HEK293T (cell line): ENCODE results near the gene USP46.

Source experiments
- CTCF ChIA-PET: fragments of 350-600 bp; formaldehyde crosslinking; extraction: SDS; loops from one replicate; lab custom pipeline; 2021; ENCODE audit warnings: antibody characterized with exemption, inconsistent platforms; lab: Yijun Ruan, JAX
- POLR2A ChIA-PET: fragments of 350-600 bp; formaldehyde crosslinking; extraction: SDS; loops from one replicate; lab custom pipeline; 2020; ENCODE audit warnings: antibody characterized with exemption, inconsistent platforms; lab: Yijun Ruan, JAX
- DNase-seq: peaks from one replicate; pipeline ENCODE4 v3.0.0; 2012; ENCODE audit warnings: mixed read lengths; ENCODE audit errors: extremely low spot score
- ARNT ChIP-seq: fragments of 450-650 bp; IDR thresholded peaks from 2 replicates; pipeline ENCODE4 v1.6.1; 2017; ENCODE audit warnings: mild to moderate bottlenecking
- BHLHE40 ChIP-seq: fragments of 450-650 bp; IDR thresholded peaks from 2 replicates; pipeline ENCODE4 v1.6.1; 2016; ENCODE audit warnings: mild to moderate bottlenecking, moderate library complexity, borderline replicate concordance
- ELF4 ChIP-seq: fragments of 450-650 bp; IDR thresholded peaks from 2 replicates; pipeline ENCODE4 v1.6.1; 2017; ENCODE audit warnings: antibody characterized with exemption
- FOXK2 ChIP-seq: fragments of 450-650 bp; IDR thresholded peaks from 2 replicates; pipeline ENCODE4 v1.6.1; 2016; ENCODE audit warnings: mild to moderate bottlenecking
- HDGF ChIP-seq: fragments of 450-650 bp; IDR thresholded peaks from 2 replicates; pipeline ENCODE4 v1.6.1; 2017; ENCODE audit warnings: antibody characterized with exemption, borderline replicate concordance
- L3MBTL2 ChIP-seq: fragments of 450-650 bp; conservative IDR thresholded peaks from 2 replicates; pipeline ENCODE4 v1.6.1; 2016; ENCODE audit warnings: mild to moderate bottlenecking
- LEF1 ChIP-seq: fragments of 450-650 bp; IDR thresholded peaks from 2 replicates; pipeline ENCODE4 v1.6.1; 2017; ENCODE audit warnings: mild to moderate bottlenecking, borderline replicate concordance
- NFRKB ChIP-seq: fragments of 450-650 bp; IDR thresholded peaks from 2 replicates; pipeline ENCODE4 v1.6.1; 2016; ENCODE audit warnings: mild to moderate bottlenecking, moderate library complexity
- PKNOX1 ChIP-seq: fragments of 450-650 bp; IDR thresholded peaks from 2 replicates; pipeline ENCODE4 v1.6.1; 2016
- SP1 ChIP-seq: fragments of 450-650 bp; IDR thresholded peaks from 2 replicates; pipeline ENCODE4 v1.6.1; 2017
- SUZ12 ChIP-seq: fragments of 450-650 bp; IDR thresholded peaks from 2 replicates; pipeline ENCODE4 v1.6.1; 2016; ENCODE audit warnings: mild to moderate bottlenecking
- TARDBP ChIP-seq: fragments of 450-650 bp; IDR thresholded peaks from 2 replicates; pipeline ENCODE4 v1.6.1; 2016
- ZNF384 ChIP-seq: fragments of 450-650 bp; IDR thresholded peaks from 2 replicates; pipeline ENCODE4 v1.6.1; 2016

The USP46 gene

DNA sequence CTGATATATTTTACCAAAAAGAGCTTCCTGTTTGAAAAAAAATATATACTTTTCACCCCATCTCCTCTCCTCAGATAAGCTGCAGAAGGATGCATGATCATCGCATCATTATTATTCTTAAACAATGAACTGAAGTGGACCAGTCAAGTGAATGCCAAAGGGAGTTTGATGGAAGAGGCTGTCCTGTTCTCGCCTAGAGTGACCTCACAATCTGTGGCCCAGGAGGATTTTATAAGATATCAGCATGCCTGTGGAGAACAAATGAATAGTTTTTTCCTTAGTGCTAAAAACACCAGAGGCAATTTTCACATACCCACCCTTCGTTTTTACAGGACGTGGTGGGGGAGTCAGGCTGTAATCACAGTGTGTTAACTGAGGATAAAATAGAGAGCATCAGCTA, 112.7 kb downstream of the USP46 start:
- POLR2A ChIA-PET: no interaction called here
- CTCF ChIA-PET: interaction anchor here (0.7 to 1.5 kb wide), 6 partner anchors 11 to 438 kb away, joined by 3 to 4 read pairs (median 3); no protein-coding TSS in a partner anchor
- no peak for DNase-seq
- no peak for TF ChIP-seq ELF4
- TF ChIP-seq HDGF: no peak
- TF ChIP-seq TARDBP: no peak

DNA sequence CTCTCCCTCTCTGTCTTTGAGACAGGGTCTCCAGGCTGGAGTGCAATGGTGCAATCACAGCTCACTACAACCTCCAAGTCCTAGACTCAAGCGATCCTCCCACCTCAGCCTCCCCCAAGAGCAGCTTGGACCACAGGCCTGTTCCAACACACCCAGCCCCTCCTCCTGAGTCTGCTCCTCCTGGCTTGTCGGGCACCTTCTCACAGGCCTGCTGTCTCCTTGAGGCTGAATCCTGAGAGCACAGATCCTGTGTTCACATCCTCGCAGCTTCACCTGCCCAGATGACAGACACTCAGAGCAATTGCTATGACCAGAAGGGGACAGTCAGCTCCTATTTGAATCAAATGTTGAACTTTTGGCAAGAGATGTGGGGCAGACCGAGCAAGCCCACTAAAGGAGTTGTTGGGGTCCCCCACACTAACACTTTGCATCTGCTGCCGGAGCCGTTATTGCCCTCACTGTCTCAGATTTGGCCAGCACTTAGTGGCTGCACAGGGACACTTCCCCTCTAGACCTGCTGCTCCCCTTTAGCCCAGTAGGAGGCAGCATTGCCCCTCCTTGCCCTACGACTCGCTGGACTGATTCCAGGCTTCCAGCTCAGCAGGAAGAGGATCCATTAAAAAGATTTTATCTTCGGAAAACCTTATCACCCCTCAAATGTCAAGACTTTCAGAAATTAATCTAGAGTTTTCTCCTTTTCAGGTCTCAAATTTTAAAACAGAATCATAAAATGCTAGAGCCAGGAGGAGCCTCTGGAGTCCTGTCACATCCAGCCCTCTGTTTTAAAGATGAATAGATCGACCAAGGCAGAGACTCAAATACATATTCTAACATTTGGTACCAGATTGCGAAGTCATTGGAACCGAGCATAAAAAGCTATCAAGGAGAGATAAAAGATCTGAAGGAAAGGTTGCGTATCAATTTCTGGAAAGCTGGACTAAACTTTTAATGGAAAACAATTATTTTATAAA, 113.7 kb downstream of the USP46 start:
- peak; percentile 81 for DNase-seq
- ChIA-PET POLR2A (interaction anchor here (1.1 kb wide), 1 partner anchor 166 kb away, joined by 4 read pairs; no protein-coding TSS in a partner anchor), CTCF (interaction anchor here (0.7 to 1.7 kb wide), 14 partner anchors 10 to 1689 kb away, joined by 3 to 10 read pairs (median 3); no protein-coding TSS in a partner anchor)
- no peak for TF ChIP-seq L3MBTL2
- no peak for TF ChIP-seq FOXK2
- no peak for TF ChIP-seq SUZ12
- TF ChIP-seq NFRKB: no peak
- no peak for TF ChIP-seq ZNF384
- TF ChIP-seq ELF4: no peak
- TF ChIP-seq HDGF: no peak
- no peak for TF ChIP-seq BHLHE40
- TF ChIP-seq LEF1: no peak
- TF ChIP-seq SP1: no peak
- no peak for TF ChIP-seq PKNOX1
- no peak for TF ChIP-seq ARNT
